Pulmonary artery endothelial cell (primary cell): Measurements from ENCODE around the gene ARAP2. TPM values are rescaled to one million over a fixed set of nuclear protein-coding genes. Genes with fewer than 3 reads are reported as not detected.

Experiments used
- DNase-seq: peaks from one replicate; pipeline ENCODE4 v3.0.0-alpha.2; 2011; ENCODE audit warnings: low read depth, low spot score
- total RNA-seq: library from RNA; depleted of rRNA; stranded (reverse); fragments of >200 nt; gene quantifications from 2 replicates; pipeline ENCODE4 v1.2.3, GENCODE V29; 2014

ARAP2 gene
- total RNA-seq, 1 donor from 2014 or later = 0.33 TPM

DNA sequence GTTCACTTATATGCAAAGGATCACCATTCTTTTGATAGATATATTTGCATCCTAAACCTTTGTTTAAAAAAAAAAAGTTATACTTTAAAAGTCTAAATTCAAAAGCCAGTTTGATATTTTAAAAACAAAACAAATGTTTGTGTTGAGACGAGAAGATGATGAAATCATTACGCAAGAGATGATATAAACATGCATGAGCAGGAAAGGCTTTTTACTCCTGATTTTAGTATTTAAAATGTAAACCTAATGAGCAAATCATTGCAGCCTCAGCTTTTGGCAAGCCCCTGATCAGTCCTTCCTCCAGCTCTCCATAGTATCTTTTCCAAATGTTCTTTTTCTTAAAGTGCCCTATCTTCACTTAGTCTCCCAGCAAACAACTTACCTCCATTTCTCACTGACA, 115.6 kb downstream of the ARAP2 start:
- no peak for DNase-seq

DNA sequence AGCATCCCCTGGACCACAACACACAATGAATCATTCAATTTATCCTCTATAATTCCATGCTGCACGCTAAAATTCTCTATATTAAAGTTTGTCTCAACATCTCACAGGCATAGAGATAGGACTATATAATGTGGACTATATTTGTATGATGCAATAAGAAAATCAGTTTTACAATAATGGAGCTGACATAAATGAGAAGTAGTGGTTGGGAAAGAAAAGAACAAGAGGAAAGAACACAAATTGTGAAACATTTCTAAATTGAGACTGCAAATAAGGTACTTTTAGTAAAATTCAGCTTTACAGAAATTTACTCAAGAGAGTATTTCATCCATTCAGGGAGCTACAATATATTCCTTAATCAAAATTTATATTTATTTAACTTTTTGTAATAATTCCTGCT, 120.4 kb downstream of the ARAP2 start:
- no peak for DNase-seq

DNA sequence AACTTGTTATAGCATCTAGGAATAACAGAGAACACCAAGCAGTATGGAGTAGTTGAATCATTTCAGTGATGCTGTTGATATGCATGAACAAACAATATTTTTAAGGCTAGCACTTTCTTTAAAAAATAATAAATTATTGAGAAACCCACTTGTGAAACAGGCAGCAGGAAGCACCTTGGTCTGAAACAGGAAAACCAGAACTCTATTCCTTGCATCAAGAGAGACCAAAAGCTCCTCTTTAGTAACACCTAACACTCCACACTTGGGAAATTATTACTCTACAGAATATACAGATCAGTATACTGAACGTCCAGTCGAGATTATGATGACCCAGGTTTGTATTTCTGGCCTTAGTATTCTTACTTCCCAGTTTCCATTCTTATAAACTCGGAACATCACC, 129.0 kb downstream of the ARAP2 start:
- DNase-seq = no peak

DNA sequence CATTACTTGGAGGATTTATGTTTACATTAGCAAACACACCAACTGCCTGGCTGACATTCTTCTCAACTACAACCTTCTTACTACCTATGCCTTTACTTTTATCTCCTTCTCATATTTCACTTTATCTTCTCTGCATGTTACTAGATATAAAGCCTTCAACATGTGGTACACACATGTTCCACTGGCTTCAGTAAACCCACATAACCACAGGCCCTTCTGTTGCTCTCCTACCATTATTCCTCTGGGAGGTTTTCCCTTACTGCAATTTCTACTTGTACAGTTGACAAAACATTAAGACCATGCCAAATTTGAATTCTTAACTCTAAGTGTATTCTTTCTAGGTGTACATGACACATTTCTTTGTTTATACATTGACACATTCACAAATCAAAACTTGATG, 133.1 kb downstream of the ARAP2 start:
- no peak for DNase-seq

DNA sequence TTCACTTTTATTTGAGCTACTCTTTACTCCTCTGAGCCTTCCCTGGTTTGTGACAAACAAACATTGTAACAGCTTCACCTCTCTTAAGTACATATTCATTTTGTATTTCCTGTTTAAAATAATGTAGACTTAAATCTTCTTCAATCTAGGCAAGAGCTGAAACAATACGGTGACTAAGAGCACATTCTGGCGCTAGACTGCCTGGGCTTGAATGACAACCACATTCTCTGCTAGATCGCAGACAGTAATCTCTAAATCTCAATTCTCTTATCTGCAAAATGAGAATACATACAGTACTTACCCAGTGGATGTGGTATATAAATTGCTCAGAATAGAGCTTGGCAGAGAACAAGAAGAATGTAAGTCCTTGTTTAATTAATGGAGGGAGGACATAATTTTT, 144.8 kb downstream of the ARAP2 start:
- no peak for DNase-seq

DNA sequence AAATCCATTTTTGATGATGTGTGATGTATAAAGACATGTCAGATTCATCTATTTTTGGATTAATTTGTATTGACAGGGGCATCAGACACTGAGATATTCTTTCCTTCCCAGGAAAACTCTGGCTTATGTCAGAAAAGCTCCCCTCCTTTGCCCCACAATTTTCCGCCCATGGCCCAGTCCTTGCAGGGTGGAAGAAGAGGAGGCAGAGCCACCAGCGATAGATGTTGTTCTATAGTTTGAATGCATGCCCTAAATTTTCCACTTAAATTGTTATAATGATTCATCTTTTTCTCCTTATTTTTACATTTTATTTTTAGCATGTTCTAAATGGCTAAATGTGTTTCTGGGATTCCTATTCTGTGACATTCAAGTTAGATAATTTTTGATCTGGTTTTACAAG, 149.3 kb downstream of the ARAP2 start:
- no peak for DNase-seq

DNA sequence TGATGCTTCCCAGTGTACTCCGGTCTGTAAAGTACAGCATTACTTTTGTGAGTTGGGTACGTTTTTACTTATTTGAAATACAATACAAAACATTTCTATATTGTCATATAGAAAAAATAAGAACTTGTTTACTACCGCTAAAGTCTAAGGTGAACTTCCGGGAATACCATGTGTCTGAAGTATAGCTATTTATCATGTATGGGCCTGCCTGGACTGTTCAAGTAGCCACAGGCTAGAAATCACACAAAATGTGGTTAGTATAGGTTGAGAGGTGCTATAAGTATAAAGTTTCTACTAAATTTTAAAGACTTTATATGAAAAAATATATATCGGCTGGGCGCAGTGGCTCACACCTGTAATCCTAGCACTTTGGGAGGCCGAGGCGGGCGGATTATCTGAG, 152.3 kb downstream of the ARAP2 start:
- no peak for DNase-seq

DNA sequence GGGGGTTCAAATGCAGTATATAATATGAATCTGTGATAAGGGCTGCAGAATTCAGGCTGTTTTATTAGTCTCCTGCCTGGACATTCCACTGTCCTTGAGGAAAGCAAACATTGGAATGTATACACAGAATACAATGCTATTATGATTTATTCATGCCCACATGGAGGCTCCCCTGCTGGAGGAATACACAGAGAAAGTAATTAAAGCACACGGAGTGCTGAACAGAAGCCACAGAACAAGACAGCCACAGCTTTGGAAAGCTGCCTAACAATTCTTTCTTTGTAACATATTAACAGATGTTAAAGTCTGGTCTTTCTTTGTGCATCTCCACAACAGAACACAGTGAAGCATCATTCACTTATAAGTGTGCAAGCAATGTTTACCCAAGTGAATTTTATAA, 155.8 kb downstream of the ARAP2 start:
- DNase-seq = no peak

DNA sequence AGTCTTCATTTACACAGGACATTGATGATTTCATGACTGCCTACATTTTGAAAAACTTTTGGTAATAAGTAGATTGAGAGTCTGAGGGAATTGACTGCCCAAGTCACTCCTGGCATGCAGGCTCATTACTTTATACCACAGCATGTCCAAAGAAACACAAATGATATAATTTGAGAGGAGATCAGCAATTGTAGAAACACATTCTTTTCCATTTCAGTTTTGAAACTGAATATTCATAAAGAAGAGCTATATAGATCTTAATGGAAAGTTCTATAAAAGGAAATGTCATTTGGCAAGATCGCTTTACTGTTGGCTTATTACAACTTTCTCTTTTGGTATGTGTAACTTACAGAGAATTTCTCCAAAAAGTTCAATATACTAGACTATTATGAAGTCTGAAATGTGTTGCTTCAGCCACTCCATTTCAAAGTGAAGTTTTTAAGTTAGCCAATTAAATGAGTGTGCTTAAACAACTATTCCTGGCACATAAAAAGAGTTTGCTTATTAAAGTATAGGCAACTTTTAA, 158.0 kb downstream of the ARAP2 start:
- no peak for DNase-seq

DNA sequence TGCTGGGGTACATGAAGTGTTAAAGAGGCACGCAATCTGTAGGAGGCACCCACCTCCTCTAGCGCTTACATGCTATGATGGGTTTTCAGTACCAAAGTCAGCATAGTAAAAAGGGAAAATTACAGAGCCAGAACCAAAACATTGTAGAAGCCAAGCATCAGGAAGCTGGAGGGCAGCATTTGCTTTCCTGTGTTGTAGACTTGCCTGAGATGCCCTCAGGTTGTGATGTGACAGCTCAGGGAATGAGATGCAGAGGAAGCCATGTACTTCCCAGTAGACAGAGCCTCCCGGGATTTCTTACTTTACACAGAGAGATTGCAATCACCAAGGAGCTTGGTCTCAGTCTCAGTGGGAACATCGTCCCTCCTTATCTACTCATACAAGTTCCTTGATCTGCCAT, 161.5 kb downstream of the ARAP2 start:
- no peak for DNase-seq

DNA sequence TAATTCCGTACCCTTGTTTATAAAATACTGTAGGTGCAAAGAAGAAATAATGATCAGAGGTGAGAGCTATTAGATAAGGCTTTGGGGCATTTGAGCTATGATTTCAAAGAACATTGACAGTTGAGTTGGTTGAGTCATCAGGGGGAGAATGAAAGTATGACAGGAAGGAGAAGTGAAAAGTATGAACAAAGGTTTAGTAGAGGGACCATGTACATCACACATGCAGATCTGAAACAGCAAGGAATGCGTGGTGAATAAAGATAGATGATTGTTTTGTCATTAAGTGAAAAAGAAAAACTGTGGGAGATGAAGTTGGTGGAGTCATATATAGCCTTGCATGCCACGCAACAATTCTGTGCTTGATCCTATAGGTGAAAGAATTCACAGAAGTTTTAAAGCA, 163.1 kb downstream of the ARAP2 start:
- no peak for DNase-seq

DNA sequence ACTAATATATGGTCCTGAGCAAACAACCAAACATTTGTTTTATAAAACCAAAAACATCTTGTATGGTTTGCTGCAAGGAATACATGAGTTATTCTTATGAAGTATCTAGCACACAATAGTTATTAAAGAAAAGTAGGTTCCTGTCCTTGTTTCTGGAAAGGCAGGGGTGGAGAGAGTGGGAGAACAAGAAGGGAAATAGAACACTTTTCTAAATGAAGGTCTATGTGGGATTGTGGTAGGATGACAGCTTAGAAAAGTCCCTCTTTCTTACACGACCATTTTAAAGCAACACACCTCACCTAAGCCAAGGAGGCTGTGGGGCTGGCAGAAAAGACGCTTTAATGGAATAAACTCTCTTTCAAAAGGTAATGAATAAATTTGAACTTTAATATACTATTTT, 164.6 kb downstream of the ARAP2 start:
- no peak for DNase-seq

DNA sequence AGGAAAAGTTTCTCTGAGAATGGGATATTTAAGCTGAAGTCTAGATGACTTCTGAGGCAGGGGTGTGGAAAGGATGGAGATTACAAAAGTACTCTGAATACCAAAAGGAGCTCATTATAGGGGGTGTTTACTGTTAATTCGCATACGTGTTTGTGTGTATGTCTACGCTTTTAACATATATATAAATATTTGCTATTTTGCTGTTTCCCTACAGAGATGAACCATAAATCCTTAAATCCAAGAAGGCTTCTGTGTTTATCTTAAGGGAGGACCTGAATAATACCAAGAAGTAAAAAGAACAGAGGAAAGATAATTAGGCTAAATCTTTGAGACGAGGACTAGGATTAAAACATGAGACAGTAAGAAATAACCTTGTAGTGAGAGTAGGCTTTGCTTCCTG, 166.0 kb downstream of the ARAP2 start:
- DNase-seq = no peak

DNA sequence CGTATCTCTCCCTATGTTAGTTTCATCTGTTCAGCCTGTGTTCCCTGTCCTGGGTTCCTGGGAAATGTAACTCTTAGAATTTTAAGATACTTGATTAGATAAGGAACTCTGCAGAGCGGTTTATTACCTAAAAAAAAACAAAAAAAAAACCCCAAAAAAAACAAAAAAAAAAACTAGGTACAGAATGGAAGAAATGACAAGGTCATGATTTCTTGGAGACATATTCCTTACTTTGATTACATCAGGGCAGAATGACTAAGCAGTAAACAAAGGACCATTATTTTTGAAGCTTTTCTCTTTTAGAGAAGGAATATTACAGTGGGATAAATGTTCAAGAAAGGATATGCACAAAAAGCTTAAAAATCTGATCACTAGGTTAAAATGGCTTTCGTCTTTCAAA, 171.8 kb downstream of the ARAP2 start:
- no peak for DNase-seq

DNA sequence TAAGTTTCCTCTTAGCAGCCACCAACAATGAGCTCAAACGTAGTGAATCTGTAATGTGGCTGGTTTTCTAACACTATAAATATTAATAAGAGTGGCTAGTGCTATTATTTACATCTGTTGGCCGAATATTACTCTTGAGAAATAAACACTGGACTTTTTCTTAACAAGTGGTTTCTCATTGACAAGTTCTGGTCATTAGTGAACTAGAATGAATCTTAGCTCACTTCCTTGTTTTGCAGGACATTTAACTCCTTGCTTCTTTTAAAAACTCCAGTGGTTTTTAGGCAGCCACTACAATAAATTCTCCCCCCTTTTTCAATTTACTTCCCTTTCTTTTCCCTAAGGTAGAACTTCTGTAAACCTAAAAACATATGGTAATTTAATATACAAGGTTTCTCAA, 177.2 kb downstream of the ARAP2 start:
- DNase-seq = no peak

DNA sequence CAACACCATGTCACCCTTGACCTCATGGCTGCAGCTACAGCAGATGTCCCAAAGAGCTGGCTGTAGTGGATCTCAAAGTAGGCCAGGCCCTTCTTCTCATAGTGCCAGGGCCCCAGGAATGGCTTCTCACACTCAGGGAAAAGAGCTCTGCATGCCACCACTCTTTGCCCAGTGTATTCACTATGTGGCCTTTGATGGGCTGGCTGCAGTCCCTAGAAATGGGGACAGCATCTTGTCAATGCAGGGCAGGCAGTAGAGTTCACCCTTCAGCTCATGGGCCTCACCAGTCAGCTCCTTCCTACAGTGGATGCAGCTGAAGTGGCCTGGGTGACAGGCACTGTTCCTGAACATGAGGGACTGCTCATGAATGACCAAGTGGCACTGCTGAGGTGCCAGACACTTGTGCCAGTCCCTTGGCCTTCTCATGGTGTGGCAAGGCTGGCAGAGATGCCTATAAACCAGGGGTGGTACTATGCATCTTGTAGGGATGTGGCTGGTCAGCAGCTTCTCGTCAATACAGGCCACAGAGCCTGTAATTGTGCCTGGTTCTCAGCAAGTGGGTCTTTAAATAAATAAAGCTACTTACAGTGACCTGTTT, 178.9 kb downstream of the ARAP2 start:
- no peak for DNase-seq

DNA sequence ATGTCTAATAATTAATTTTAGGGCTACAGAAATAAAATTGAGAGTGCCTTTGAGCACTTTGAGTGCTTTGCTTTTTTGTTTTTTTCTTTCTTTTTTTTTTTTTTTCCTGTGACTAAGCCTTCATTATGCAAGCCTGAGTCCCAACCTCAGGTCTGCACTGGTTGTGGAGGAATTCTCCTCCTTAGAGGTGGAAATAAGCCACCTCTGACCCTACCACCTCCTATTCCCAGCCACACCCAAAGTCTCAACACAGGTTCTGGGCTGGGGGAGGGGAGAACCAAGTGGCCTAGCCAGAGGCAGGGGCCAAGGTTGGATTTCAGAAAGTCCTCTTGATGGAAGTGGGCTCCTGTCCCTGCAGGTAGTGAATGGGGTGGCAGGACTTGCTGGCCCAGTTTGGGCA, 180.2 kb downstream of the ARAP2 start:
- DNase-seq = no peak

DNA sequence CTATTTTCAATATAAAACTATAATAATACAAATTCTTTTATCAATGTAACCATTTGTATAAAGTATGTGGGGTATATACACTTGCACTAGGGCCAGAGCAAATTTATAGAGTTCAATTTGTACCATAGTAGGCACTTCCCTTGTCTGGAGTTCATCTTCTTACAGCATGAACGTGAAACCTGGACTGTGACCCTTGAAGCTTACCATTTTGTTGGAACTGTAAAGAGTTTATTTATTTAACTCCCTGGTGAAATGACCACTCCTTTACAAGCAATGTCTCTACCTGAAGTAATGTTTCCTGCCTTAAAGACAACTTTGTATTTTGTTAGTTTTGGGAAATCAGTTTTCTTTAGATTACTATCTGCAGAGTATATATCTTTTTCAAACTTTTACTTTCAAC, 188.2 kb downstream of the ARAP2 start:
- no peak for DNase-seq

DNA sequence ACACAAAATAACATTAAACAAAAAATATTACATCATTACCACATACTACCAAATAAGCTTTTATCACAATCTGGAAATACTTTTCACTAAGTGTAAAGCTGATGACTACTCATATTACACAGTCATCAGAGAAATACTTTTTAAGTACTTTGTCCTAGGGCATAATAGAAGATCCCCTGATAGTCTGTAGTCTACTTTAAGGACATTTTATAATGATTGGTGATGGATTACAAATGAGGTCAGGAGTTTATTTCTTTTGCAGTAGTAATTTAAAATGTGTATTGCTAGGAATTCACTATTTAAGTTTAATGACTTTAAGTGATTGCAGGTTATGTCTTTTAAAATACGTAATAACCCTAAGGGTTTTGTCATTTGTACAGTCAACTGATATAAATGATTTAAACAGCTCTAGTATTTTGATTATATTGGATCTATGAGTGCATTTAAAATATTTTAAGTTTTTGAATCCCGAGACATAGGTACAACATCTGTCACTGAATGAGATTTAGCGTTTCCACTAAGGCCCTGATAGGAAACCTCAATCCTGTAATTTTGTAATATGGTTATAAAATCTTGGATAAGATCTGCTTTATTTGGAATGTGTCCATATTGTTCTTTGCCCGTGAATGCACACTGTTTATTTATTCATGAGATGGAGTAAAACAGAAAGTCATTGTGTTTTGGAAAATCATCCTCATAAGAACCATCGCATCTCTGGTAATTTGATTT, 189.5 kb downstream of the ARAP2 start:
- DNase-seq = no peak

DNA sequence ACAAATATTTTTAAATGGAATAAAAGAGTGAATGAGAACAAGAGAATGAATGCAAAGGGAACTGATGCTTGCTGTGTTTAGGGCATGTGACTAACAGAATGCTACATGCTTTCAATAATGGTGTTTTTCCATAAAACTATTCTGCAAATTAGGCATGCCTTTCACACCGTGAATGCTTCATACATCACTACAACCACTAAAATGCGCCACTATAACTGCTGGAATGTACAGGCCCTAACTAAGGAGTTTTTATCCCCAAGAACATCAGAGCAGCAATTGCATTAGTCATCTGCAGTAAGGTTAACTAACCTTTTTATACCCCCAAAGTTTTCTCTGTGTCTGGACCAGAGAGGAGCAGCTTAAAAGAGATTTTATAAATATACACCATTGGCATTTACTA, 190.4 kb downstream of the ARAP2 start:
- no peak for DNase-seq

DNA sequence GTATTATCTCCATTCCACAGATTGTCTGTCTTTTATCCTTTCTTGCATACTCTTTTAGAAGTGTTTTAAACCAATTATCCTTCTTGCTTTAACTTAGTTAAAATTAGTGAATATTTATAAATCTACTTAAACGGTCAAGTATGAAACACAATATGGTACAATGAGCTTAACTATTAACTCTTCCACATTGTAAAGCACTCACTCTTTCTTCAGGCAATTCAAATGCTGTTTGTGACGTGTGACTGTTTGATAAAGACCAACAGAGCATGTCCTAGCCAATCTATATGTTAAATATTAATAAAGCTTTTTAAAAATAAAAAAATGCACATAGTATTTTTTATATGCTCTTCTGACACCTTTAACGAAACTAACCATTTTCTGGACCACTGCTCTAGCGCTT, 192.7 kb downstream of the ARAP2 start:
- DNase-seq = no peak

DNA sequence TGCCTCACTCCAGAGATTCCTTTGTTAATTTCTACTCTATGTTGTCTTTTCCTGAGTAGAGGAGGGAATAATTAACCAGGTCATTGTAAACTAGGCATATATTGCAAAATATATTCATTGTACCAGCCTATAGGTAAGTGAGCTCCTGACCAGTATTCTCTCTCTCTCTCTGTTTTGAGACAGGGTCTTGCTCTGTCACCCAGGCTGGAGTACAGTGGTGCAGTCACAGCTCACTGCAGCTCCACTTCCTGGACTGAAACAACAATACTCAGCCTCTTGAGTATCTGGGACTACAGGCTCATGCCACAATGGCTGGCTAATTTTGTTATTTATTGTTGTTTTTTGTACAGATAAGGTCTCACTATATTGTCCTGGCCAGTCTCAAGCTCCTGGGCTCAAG, 198.3 kb downstream of the ARAP2 start:
- DNase-seq = no peak

DNA sequence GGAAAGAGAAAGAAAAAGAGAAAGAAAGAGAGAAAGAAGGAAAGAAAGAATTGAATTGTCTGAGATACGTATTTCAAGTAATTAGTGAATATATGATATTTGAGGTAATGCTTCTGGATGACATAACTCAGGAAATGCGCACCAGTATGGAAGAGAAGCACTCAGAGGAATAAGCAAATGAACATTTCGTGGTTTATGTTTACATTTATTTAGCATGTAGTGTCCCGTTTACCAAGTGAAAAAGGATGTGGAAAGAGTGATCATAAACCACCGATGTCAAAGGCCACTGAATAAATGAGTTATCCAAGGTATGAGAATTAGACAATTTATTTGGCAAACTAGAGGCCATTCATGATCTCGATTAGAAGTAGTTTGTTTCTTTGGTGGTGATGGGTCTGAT, 200.4 kb downstream of the ARAP2 start:
- no peak for DNase-seq
